H1 (cell line): Measurements from ENCODE around the gene DNAJC22. TPM values are rescaled to one million over a fixed set of nuclear protein-coding genes. Genes with fewer than 3 reads are reported as not detected.
A peak's percentile ranks its signal among the peaks of the same experiment; 100 is the strongest.

Source experiments
- ASH2L ChIP-seq: fragments of 200-600, 300-600 bp; sonication (generic); IDR thresholded peaks from one replicate; pipeline ENCODE4 v1.7.1; 2017; ENCODE audit warnings: low read length
- BACH1 ChIP-seq: IDR thresholded peaks from 2 replicates; pipeline ENCODE4 v1.6.1; 2012; ENCODE audit warnings: low read length, improper control_type of control experiment
- BRCA1 ChIP-seq: IDR thresholded peaks from 2 replicates; pipeline ENCODE4 v1.6.1; 2012; ENCODE audit warnings: low read depth, low read length, improper control_type of control experiment
- CREB1 ChIP-seq: IDR thresholded peaks from 2 replicates; pipeline ENCODE4 v1.6.1; 2012; ENCODE audit warnings: inconsistent platforms
- EGR1 ChIP-seq: IDR thresholded peaks from 2 replicates; pipeline ENCODE4 v1.6.1; 2011; ENCODE audit warnings: low read depth, low read length, borderline replicate concordance
- EZH2 ChIP-seq: fragments of 200-600 bp; sonication (generic); IDR thresholded peaks from 2 replicates; pipeline ENCODE4 v1.7.1; 2012; ENCODE audit warnings: low read depth, mild to moderate bottlenecking, moderate library complexity, low read length, inconsistent platforms; ENCODE audit not compliant: severe bottlenecking
- HDAC2 ChIP-seq, 2 experiments: fragments of 300-600 bp in 1 of 2; sonication (generic) in 1 of 2; IDR thresholded peaks; 2 replicates each; pipeline ENCODE4 v1.6.1; 2011 to 2012; ENCODE audit warnings: low read depth in 2 of 2, low read length in 2 of 2, mild to moderate bottlenecking in 2 of 2, moderate library complexity in 2 of 2, borderline replicate concordance in 1 of 2, inconsistent platforms in 1 of 2
- KDM1A ChIP-seq: fragments of 200-600, 300-600 bp; sonication (generic); IDR thresholded peaks from 2 replicates; pipeline ENCODE4 v1.7.1; 2016; ENCODE audit warnings: mild to moderate bottlenecking, low read length, borderline replicate concordance
- POLR2AphosphoS5 ChIP-seq: IDR thresholded peaks from 2 replicates; pipeline ENCODE4 v1.6.1; 2011; ENCODE audit warnings: low read depth, low read length
- RAD21 ChIP-seq, 2 experiments: IDR thresholded peaks in 1 of 2; conservative IDR thresholded peaks in 1 of 2; 2 replicates each; pipeline ENCODE4 v1.6.1; 2011; ENCODE audit warnings: low read depth in 2 of 2, low read length in 2 of 2, improper control_type of control experiment in 1 of 2, inconsistent platforms in 1 of 2, mild to moderate bottlenecking in 1 of 2, moderate library complexity in 1 of 2
- RXRA ChIP-seq: IDR thresholded peaks from 2 replicates; pipeline ENCODE4 v1.6.1; 2011; ENCODE audit warnings: low read depth, mild to moderate bottlenecking, low read length, moderate library complexity; ENCODE audit not compliant: insufficient read depth
- SAP30 ChIP-seq: fragments of 300-600 bp; sonication (generic); IDR thresholded peaks from 2 replicates; pipeline ENCODE4 v1.7.1; 2012; ENCODE audit warnings: low read length, moderate library complexity, mild to moderate bottlenecking, inconsistent platforms; ENCODE audit not compliant: insufficient read depth, insufficient replicate concordance
- SP1 ChIP-seq: IDR thresholded peaks from 2 replicates; pipeline ENCODE4 v1.6.1; 2011; ENCODE audit warnings: low read depth, low read length
- SRF ChIP-seq: IDR thresholded peaks from 2 replicates; pipeline ENCODE4 v1.6.1; 2011; ENCODE audit warnings: mild to moderate bottlenecking, low read depth, low read length, moderate library complexity
- TAF1 ChIP-seq: IDR thresholded peaks from 2 replicates; pipeline ENCODE4 v1.6.1; 2011; ENCODE audit warnings: mild to moderate bottlenecking, low read depth, low read length
- TBP ChIP-seq: IDR thresholded peaks from 2 replicates; pipeline ENCODE4 v1.6.1; 2011; ENCODE audit warnings: low read depth, low read length, improper control_type of control experiment
- YY1 ChIP-seq: IDR thresholded peaks from 2 replicates; pipeline ENCODE4 v1.6.1; 2011; ENCODE audit warnings: low read depth, mild to moderate bottlenecking, low read length
- polyA plus RNA-seq, 7 experiments: library from polyadenylated mRNA; depleted of rRNA in 3 of 7; stranded (reverse) in 5 of 7; unstranded in 2 of 7; fragments of >200 nt in 5 of 7; fragments of 200-250 nt in 2 of 7; gene quantifications; 1 replicate in 5 of 7; 2 replicates in 1 of 7; 4 replicates in 1 of 7; pipeline versions ENCODE4 v1.2.1 to v1.2.3, GENCODE V29; 2011 to 2013; ENCODE audit warnings: missing spikeins in 2 of 7, mixed read lengths in 2 of 7
- total RNA-seq: library from RNA; stranded (reverse); fragmentation: NEBNext Ultra II Directional; extraction: Animal tissue kit (Norgen Biotek cat#: 25700); gene quantifications from 2 replicates; pipeline ENCODE4 v1.2.1, GENCODE V29; 2021
- TF ChIP-seq, protein P1 (sequence below), 3 experiments: IDR thresholded peaks; 1 replicate in 2 of 3; 2 replicates in 1 of 3; pipeline versions ENCODE4 v1.5.1 to v1.6.1; 2011; ENCODE audit warnings: low read length in 3 of 3, mild to moderate bottlenecking in 3 of 3, inconsistent platforms in 2 of 3, low read depth in 1 of 3, moderate library complexity in 1 of 3; ENCODE audit not compliant: insufficient read depth in 1 of 3; ENCODE audit errors: control extremely low read depth in 1 of 3
- TF ChIP-seq, protein P2 (sequence below): IDR thresholded peaks from 2 replicates; pipeline ENCODE4 v1.6.1; 2012; ENCODE audit warnings: low read length, inconsistent platforms

Gene DNAJC22
- total and polyA plus RNA-seq, 2 of the 8 experiments (the other 6 are each of a cell fraction or from before 2014, with no cell fraction given), result 0.20 to 0.39 TPM

GRCh38 chr12:49342066-49342913 lies 4.4 kb upstream of the DNAJC22 start (continued):
- TF ChIP-seq RXRA (no peak), SRF (no peak), SP1 (peak; percentile 93), EZH2 (peak; percentile 6), HDAC2 (IDR thresholded peaks at IDR 0.05; ENCODE audit: borderline replicate concordance in 1 of 2, low read depth in 2 of 2, low read length in 2 of 2) (0 out of 4 replicates have a peak, but pooled peaks have one; percentile 34 to 83), YY1 (peak; percentile 25; the same call in 1 of the 2 replicates), TBP (0 out of 2 replicates have a peak, but pooled peaks have one; percentile 40), EGR1 (peak; percentile 79), BRCA1 (no peak), POLR2AphosphoS5 (no peak), TAF1 (0 out of 2 replicates have a peak, but pooled peaks have one; percentile 7), CREB1 (peak; percentile 47; the same call in 1 of the 2 replicates), KDM1A (peak; percentile 84), RAD21 (IDR thresholded peaks at IDR 0.05 in 1 of 2, conservative IDR thresholded peaks at IDR 0.05 in 1 of 2; ENCODE audit: low read depth in 2 of 2, low read length in 2 of 2) (peak; percentile 59 to 63), ASH2L (peak; percentile 97), SAP30 (no peak), BACH1 (0 out of 2 replicates have a peak, but pooled peaks have one; percentile 5)
- TF ChIP-seq, protein P1, sequence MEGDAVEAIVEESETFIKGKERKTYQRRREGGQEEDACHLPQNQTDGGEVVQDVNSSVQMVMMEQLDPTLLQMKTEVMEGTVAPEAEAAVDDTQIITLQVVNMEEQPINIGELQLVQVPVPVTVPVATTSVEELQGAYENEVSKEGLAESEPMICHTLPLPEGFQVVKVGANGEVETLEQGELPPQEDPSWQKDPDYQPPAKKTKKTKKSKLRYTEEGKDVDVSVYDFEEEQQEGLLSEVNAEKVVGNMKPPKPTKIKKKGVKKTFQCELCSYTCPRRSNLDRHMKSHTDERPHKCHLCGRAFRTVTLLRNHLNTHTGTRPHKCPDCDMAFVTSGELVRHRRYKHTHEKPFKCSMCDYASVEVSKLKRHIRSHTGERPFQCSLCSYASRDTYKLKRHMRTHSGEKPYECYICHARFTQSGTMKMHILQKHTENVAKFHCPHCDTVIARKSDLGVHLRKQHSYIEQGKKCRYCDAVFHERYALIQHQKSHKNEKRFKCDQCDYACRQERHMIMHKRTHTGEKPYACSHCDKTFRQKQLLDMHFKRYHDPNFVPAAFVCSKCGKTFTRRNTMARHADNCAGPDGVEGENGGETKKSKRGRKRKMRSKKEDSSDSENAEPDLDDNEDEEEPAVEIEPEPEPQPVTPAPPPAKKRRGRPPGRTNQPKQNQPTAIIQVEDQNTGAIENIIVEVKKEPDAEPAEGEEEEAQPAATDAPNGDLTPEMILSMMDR (IDR thresholded peaks at IDR 0.05; ENCODE audit: control extremely low read depth in 1 of 3, insufficient read depth in 1 of 3, low read depth in 1 of 3, low read length in 3 of 3), result peak; percentile 71 to 93 (median 90)
- TF ChIP-seq, protein P2, sequence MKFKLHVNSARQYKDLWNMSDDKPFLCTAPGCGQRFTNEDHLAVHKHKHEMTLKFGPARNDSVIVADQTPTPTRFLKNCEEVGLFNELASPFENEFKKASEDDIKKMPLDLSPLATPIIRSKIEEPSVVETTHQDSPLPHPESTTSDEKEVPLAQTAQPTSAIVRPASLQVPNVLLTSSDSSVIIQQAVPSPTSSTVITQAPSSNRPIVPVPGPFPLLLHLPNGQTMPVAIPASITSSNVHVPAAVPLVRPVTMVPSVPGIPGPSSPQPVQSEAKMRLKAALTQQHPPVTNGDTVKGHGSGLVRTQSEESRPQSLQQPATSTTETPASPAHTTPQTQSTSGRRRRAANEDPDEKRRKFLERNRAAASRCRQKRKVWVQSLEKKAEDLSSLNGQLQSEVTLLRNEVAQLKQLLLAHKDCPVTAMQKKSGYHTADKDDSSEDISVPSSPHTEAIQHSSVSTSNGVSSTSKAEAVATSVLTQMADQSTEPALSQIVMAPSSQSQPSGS, result 0 out of 2 replicates have a peak, but pooled peaks have one; percentile 49
